GM12873 (cell line): ENCODE results near the gene RC3H1.

ENCODE experiments used
- CTCF ChIP-seq: IDR thresholded peaks from 2 replicates; pipeline ENCODE4 v1.5.1; 2012; ENCODE audit warnings: low read depth, mild to moderate bottlenecking, moderate library complexity, low read length, control low read depth; ENCODE audit not compliant: insufficient read depth; ENCODE audit errors: missing control alignments

Gene RC3H1

DNA sequence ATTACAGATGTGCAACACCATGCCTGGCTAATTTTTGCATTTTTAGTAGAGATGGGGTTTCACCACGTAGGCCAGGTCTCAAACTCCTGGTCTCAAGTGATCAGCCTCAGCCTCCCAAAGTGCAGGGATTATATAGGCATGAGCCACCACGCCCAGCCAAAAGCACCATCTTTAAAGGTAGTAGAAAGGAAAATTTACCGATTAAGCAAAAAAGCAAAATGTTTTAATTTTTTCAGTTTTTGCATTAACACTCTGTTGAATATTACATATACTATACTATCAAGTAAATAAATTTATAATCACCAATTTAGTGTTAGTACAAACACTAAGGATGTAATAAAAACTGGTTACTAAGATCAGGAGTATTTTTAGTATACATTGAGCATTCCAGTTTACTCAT is 20.6 kb downstream of the RC3H1 start:
- no peak for TF ChIP-seq CTCF

GRCh38 chr1:174000371-174000770 is 21.8 kb downstream of the RC3H1 start:
- no peak for TF ChIP-seq CTCF

GRCh38 chr1:173997791-173998190 is 24.4 kb downstream of the RC3H1 start:
- TF ChIP-seq CTCF: no peak

DNA sequence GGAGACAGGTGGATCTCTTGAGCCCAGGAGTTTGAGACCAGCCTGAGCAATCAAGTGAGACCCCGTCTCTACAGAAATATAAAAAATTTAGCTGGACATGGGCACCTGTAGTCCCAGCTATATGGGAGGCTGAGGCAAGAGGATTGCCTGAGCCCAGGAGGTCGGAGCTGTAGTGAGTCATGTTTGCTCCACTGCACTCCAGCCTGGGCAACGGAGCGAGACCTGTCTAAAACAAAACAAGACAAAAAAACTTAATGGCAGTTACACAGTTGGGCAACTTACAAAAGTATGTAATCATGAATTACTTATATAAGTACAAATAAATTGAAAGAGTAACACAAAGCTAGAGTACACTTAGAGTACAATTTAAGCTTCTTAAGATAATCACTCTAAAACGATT is 25.2 kb downstream of the RC3H1 start:
- no peak for TF ChIP-seq CTCF

- no peak for TF ChIP-seq CTCF
Measured at GRCh38 chr1:173995475-173995874, 26.7 kb downstream of the RC3H1 start.

DNA sequence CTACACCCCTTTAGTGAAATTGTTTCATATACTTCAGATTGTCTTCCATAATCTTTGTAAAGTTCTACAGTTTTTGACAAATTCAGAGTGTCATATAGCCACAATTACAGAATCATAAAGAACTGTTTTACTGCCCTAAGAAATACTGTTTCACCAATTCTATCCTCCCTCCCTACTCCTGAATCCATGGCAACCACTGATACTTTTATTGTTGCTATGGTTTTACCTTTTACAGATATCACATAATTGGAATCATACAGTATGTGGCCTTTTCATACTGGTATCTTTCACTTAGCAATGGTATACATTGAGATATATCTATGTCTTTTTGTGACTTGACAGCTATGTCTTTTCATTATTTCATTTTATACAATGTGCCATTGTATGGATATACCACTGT is 34.1 kb downstream of the RC3H1 start:
- TF ChIP-seq CTCF: no peak

DNA sequence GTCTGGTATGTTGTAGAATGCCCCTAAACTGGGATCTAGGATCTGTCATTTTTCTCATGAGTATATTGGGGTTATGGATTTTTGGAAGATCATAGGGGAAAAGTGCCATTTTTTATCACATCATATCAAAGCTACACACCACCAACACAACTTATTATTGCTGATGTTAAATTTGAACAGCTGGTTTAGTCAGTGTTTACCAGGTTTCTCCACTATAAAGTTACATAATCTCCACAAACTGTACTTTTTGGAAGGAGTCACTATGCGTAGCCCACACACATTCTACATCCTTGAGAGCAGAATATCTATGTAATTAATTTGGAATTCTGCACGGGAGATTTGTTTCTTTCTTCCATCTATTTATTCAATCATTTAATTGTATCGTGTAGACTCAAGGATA is 35.2 kb downstream of the RC3H1 start:
- no peak for TF ChIP-seq CTCF

DNA sequence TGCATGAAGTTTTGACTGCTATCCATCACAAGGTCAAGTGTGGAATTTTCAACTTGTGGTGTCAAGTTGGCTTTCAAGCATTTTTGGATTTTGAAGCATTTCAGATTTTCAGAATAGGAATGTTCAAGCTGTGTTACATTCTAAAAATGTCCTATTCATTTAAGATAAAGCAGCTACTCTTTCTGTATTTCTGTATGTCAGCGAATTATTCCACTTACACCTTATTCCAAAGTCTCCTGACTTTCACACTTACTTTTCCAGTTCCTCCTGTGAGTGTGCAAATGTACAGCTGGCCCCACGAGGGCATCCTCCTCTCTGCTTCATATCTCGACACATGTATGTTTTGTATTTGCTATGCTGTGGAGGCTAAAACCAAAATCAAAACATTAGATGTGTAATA is 51.9 kb downstream of the RC3H1 start:
- no peak for TF ChIP-seq CTCF
